Fibroblast of gingiva (primary cell): ENCODE data around the gene KIF21B.

Source experiments
- DNase-seq: peaks from one replicate; pipeline ENCODE4 v3.0.0-alpha.2; 2011; ENCODE audit warnings: low read depth

Gene KIF21B

DNA sequence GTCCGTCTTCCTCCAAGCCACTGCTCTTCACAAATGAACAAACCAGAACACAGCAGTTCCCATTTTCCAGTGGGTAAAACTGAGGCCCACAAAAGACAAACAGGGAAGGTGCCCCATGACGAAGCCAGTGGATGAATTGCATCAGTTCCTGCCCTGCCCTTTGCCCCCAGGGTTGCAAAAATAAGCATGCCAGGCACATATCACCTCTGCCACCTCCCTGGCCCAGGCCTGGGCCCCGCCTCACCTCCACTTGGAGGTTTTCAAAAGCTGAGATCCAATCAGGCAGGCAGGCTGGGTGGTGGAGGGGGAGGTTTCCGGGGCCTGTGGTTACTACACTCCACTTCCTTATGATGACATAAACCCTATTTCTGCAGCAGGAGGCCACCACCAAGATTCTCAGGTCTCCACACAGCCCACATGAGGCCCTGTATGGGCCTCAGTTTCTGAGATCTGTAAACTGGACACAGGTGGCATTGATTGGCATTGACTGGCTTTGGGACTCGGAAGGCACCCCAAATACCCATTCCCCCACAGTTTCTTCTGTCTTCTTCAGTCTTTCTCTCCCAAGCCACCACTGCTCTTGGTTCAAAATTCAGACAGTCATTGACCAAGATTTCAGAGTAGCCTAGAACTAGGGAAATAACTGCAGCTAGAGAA, 4.1 kb downstream of the KIF21B start:
- DNase-seq, result no peak

DNA sequence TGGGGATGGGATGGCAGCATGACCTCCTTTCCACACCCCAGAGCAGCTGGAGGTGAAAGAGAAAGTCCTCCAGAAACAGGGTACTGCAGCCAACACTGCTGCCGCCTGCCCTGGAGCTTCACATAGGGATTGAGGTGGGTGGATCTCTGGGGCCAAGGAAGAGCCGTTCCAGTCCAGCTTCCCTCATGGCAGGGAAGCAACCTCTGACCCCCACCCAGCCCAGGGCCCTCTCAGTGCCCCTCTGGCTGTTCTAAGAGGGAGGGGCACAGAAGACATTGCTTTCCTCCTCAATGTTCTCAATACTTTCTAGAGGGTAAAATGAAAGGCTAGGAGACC, 5.7 kb downstream of the KIF21B start:
- DNase-seq, result no peak

DNA sequence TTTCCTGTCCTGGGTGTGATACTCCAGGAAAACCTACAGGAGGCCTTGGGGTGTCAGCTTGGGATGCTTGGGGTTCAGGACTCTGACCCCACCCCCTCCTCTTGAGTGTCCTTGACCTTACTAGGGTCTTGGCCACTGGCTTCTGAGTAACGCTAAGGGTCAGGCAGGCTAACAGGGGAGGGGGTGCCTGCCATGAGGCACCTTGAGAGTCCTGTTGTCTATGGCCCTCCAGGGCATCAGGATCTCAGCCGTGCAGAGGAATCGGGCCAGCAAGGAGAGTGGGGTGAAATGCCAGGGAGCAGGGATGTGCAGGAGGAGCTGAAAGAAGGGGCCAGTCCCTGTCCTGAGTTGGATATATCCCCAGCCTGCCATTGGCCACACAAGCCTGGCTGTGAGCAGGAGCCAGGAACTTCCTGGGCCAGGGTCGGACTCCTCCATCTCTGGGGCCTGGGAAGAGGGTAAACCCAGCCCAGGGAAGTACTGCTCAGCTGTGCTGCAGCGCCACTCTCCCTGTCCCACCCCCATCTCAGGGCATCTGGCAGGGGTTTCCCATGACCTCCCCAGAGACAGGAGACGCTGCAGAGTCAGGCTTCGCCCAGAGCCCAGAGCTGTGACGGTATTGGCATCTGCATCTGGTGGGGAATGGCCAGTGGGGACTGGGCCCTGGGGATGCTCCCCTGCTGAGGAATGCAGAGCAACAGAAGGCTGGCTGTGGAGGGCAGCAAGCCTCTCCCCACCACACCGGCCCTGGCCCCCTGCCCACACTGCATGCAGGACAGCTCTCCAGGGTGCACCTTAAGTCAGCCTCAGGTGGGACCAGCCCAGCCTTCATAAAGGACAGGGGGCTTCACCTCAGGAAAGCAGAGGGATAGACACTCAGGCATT, 6.3 kb downstream of the KIF21B start:
- no peak for DNase-seq

DNA sequence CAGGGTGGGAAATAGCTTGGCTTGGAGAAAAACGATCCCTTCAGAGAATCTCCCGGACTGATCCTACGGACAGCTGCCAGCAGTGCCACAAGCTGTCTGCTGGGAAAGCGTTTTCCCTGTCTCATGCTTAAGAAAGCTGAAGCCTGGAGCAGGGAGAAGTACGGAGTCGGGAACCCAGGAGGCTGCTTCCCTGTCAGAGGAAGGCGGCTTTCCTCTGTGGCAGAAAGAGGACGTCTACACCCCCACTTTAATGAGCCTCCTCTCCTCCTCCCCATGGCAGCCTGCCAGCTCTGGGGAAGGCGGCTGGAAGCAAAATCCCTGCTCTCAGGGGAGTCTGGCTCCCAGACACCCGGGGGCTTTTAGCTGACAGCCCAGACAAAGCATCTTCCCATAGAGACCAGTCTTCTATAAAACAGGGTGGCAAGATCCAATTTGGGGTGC, 7.3 kb downstream of the KIF21B start:
- DNase-seq, result no peak

DNA sequence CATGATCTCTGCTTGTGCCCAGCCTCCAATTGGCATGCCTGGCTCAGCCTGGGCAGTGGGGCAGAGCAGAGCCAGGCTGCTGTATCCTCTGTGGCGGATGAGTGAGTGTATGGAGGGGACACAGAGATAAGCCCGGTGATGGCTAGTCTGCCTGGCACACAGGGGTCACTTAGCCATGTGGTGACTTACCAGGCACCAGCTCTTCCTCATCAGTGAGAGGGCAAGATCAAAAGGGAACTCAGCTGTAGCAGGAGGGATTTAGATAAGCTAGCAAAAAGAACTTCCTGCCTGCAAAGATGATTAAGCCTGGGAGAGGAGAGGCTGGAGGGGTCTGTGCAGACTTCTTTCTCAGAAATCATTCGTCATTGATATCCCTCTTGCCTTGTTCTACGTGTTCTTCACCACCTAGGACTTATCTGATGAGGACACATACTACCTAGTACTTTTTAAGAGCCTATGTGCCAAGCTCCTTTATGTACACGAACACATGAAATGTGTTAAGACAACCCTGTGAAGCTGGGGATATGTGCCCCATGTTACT, 7.9 kb downstream of the KIF21B start:
- DNase-seq, result no peak

DNA sequence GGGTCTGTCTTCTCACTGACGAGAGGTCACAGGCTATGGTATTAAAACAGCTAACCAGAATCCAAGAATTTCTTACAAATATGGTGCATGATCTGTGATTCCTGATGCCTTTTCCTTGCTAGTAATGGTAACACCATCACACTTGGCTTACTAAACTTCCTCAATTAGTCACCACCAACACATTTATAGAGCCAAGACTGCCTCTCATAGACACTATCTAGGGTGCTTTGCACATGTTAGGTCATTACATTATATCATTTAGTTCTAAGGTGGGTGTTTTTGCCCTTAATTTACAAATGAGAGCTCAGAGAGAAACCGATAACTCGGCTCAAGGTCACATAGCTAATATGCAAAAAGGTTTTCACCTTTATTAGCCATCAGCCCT, 8.7 kb downstream of the KIF21B start:
- DNase-seq, result no peak

DNA sequence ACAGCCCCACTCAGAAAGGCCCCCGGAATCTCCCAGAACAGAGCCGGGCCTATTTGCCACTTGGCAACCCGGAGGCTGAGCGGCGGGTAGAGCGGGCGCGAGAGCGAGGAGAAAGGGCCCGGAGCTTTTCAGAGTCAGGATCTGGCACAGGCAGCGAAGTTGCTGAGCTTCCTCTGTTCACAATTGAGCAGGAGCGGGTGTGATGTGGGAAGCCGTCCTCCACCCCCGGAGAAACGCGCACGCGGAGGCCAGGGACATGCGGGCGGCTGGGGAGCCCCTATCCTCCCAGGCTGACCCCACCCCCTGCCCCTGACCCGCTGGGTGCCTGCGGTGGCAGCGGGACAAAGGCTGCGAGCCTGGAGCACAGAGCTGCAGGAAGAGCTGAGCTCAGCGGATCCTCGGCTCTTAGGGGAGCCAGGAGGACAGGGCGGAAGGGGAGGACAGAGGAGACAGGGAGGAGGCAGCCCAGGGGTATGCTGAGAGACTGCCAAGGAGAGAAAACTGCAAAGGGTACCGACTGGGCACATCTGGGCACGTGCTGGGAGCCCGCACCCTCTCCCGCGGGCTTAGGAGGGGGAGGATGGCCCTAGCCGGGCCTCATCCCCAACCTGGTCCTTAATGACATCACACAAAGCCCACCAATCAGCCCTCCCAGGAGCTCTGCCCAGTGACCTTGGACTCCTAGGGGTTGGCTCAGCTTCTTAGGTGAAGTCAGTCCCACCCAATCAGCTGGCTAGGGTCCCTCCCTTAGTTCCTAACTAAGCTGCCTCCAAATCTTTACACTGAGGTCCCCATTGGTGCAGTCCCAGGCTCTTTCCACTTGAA, 9.3 kb downstream of the KIF21B start:
- no peak for DNase-seq

DNA sequence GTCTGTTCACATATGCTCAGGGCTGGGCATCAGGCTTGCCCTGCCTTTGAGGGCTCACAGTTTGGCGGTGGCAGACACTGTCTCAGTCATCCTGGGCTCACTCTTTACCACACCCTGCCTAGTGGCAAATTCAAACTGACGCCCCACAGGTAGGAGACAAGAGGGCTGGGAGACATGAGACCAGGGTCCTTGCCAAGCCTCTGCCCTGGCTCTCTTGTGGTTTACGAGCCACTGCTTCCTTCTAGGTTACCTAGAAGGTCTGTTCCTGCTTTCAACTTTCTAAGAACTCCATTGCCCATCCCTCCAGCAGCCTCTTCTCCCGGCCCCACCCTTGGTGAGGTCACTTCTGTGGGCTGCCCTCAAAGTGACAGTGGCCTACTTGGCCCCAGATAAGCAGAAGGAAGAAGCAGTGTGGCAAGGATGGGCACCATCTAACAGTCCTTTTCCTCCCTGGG, 10.5 kb downstream of the KIF21B start:
- no peak for DNase-seq

DNA sequence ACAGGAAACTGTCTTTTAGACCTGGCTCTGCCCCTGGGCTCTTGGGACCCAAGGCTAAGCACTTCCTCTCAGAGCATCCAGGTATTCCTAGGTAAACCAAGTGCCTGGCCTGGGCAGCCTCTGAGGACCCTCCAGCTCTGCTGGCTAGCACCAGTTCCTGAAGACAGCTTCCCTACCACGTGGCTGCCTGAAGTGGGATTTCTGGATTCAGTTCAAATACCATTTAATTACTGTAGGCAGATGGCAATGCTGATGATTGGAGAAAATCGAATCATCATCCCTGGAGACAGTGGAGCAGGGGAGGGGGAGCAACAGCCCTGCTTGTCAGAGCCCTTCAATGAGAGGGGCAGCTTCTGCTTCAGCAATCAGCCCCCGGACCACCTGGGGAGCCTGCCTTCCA, 11.9 kb downstream of the KIF21B start:
- DNase-seq, result no peak

DNA sequence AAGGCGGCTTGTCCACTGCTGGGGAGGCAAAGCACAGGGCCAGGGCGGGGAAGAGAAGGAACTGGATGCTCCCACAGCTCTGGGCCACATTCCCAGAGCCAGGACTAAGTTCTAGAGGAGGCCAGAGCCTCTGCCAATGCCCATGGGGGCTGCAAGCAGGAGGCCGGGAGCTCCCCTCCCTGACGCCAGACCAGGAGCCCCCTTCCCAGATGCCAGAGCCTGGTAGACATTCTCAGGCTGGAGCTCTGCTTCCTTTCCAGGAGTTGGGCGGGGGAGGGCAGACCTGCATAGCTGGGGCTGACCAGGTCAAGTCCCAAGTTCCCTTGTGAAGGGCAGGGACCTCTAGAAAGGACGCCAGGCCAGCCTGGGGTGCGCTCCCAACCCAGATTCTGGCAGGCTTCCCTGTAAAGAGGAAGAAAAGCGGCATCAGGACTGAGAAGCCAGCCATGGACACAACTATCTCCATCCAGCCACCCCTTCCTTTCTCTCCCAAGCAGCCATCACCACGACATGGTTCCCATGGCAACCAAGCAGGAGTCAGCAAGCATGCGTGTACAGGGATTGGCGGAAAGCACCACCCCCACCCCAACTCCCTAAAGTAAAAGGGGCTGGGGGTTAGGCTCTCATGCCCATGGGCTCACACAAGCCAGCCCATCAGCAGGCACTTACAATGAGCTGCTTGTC, 13.4 kb downstream of the KIF21B start:
- DNase-seq, result no peak

DNA sequence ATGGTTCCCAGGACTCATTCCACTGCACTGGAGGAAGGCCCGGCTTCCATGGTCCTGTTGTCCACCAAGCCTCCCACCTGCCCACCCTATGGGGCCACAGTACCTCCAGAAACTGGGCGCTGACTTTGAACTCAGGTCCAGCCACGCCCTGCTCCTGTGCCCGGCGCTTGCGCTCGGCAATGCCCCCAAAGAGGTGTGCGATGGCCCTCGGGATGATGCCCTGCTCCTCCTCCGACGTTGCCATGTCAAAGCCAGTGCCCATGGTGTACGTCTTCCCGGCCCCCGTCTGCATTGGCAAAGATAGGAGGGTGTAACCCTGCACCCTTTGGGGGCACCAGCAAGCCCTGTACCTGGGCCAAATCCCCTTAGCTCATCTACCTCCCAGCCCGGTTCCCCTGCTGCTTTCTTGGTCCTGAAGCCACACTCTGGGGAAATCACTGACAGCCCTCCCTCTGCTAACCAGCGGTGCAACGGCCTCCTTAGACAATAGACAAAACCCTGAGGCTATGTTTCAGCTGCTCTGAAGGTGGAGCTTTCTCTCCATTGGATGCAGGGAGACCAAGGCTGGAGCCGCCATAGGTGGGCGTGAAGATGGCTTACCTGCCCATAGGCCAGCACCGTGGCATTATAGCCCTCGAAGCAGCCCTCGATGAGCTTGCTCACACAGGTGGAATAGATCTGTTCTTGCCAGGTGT, 14.7 kb downstream of the KIF21B start:
- DNase-seq, result no peak

DNA sequence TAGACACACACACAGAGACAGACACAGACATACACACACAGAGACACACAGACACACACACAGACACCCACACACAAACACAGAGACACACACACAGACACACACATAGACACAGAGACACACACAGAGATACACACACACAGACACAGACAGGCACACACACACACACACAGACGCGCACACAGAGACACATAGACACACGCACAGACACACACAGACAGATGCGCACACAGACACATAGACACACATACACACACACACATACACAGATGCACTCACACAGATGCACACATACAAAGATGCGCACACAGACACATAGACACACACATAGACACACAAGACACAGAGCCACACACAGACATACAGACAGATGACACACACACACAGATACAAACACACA, 16.0 kb downstream of the KIF21B start:
- no peak for DNase-seq

DNA sequence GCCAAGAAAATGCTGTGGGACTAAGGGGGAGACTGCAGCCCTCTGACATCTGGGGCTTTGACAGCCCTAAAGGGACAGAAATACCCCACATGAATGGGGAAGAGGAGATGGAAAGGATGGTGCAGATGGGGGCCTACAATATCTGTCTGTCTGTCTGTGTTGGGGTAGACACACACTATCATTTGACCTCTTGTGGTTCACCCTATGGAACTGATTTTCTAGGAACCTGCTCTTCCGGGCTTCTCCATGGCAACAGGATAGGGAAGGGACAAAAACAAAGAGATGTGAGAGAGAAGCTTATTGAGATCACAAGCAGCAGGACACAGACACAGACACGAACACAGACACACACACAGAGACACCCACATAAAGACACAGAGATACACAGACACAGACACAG, 17.1 kb downstream of the KIF21B start:
- no peak for DNase-seq

DNA sequence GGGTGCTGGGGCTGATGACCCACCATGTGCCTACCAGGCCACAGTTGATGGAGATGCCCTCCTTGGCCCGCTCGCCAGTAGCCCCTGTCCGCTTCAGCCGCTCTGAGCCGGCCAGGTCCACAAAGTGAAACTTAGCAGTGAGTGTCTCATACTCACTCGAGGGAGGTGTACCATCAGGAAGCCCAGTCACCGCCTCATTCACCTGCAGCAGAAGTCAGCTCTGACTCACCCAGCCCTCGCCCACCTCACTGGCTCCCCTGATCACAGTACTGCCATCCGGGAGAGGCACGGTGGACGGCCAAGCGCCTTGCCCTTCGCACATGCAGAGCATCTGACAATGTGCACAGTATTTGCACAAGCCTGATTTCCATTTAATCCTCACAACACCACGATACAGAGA, 18.8 kb downstream of the KIF21B start:
- DNase-seq, result no peak

DNA sequence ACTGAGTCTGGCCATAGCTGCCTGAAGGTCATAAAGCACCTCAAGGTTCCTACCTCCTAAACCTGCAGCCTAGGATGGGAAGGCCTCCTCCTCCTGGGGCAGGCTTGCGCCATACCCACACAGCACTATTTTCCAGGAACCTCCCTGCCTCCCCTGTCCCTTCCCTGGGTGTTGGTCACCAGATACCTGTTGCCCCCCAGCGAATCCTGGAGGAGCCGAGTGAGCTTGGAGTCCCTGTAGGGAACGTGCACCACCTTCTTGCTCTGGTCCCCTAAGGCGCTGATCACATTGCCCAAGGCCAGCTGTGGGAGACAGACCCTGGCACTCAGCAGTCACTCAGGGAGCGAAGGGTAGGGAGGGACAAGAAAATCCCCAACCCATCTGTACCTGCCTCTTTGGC, 19.4 kb downstream of the KIF21B start:
- no peak for DNase-seq

DNA sequence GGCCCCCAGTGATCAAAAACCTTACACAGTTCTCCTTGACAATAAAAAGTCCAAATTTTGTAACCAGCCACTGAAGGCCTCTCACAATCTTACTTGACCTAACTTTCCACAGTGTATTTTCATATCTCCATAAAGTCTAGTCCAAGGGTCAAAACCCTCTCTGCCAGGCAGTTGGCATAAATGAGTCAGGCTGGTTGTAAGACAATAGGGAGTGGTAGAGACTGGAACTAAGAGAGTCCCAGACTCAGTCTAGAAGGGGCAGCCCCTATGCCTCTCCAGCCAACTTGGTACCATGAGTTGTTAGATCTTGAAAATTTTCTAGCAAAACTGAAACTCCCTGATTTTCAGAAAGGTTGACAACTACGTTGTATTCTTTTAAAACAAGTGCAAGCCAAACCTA, 21.0 kb downstream of the KIF21B start:
- DNase-seq, result no peak

DNA sequence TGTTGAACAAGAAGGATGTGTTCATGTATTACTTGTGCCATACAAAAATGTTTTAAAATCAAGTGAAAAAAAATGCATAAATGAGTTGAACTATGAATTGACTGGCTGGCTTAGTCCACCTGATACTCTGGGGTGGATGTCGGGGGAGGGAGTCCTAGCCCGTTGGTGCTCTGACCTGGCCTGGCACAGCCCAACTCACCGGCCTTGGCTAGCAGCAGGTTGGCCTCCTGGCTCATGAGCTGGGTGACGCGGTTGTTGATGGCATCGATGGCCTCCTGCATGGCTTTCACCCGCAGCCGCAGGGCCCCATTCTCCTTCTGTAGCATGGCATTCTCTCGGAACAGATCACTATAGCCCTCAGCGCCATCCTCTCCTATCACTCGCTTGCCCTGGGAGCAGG, 21.6 kb downstream of the KIF21B start:
- no peak for DNase-seq

DNA sequence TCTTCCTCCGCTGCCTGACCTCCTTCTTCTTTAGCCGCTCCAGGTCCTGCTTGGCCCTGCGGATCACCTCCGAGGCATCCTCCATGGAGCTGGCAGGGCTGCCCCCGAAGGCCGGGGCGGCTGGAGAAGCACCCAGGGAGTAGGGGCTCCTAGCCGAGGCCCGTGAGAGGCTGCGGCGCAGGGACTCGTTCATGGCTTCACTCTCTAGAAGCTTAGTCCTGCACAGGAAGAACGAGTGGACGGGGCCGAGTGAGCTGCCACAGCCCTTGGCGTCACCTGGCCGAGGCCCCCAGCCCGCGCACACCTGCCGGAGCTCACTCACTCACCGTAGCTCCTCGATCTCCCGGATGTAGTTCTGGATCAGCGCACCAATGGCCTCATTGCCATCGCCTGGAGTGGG, 23.1 kb downstream of the KIF21B start:
- DNase-seq, result no peak

DNA sequence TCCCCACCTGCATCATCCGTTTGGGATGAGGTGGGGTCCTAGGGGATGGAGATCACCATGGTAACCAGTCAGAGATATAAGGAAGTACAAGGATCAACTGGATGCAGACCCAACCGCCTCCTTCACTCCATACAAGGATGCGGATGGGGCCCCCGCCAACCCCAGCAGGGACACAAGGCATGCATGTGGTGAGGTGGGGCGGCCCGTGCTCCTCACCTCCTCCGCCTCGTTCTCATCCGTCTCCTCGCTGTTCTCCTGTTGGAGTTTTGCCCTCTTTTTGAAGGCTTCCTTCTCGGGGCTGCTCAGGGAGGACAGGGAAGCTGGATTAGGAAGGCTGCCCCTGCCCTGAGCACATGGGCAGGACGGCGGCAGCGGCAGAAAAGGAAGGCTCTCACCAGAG, 23.8 kb downstream of the KIF21B start:
- no peak for DNase-seq

DNA sequence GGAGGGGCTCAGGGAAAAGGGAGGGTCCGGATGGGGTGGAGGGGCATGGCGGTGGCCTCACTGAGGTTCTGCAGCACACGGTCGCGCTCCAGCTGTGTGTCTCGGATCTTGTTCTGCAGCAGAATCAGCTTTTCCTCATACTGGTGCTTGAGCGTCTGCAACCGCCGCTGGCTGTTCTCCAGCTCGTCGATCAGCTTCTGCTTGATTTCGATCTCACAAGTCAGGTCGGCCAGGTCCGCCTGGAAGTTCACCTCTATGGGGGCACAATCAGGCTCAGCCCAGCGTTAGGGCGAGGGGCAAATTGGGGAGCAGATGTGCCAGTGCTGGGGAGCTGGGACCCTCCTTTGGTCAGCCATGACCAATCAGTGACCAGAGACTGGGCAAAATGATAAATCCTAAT, 25.2 kb downstream of the KIF21B start:
- DNase-seq, result no peak

DNA sequence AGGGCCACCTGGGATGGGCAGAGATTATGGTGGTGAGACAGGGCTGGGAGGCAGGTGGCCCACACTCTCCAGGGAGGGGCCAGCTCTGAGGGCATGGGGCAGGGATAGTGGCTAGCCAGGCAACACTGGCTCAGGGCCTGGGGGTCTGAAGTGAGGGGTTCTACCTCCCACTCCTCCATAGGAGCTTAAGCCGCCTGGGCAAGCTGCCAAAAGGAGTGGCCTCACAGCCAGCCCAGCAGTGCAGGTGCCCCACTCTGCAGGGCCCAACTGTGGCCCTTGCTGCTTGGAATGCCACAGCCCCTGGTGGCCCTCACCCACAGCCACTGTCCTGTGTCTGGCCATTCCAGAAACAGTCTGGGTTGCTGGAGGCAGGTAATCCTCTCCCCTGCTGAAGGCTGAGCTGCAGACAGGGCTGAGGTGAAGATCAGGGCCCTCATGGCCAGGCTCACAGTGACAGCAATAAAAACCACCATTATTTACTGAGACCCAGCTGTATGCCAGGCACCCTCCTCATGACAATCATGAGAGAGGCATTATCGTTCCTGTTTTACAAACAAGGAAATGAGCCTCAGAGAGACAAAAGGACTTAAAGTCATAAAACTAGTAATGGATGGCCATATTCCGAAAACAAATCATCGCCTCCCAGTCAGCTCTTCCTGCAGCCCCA, 31.0 kb downstream of the KIF21B start:
- DNase-seq, result no peak
